ENCODE results near the gene COX6B2. TPM values are rescaled to one million over a fixed set of nuclear protein-coding genes. Genes with fewer than 3 reads are reported as not detected.

COX6B2 gene
- total and polyA plus RNA-seq, 2 of the 8 experiments (the other 6 are each of a cell fraction or from before 2014, with no cell fraction given), result 4.9 to 6.4 TPM

- WGBS, 2 experiments (ENCODE audit: extremely low coverage in 1 of 2, insufficient coverage in 1 of 2, insufficient read length in 1 of 2, insufficient replicate concordance in 2 of 2, low coverage in 1 of 2, low lambda C conversion rate in 2 of 2, missing lambda C conversion rate in 1 of 2), result 4% methylated on average over 19 of the region's 44 CpGs; no CpG with 5 or more reads in 1 of the 2 experiments
- peaks cover 5% of the 10 kb centered on the region; the same call in 1 of the 2 replicates for H3K79me1 ChIP-seq (ENCODE audit: low read depth, low read length)
- peaks cover 0 to 3% of the 10 kb centered on the region in 2 experiments; a peak in 1 of 4 replicates for H3K79me2 ChIP-seq (ENCODE audit: control insufficient read depth in 1 of 2, insufficient read depth in 2 of 2, low read length in 2 of 2)
- peak overlapping the region; percentile 53; the same call in 1 of the 2 replicates for H2BK15ac ChIP-seq (ENCODE audit: low read length)
- no peak for FAIRE-seq
- H3K14ac ChIP-seq (ENCODE audit: insufficient read length), result no peak overlapping the region
- H3K23ac ChIP-seq (ENCODE audit: insufficient read length), result no peak overlapping the region
- H2BK12ac ChIP-seq (ENCODE audit: low read depth, low read length), result 0 out of 2 replicates have a peak overlapping the region, but pooled peaks have one; percentile 50
- H3K56ac ChIP-seq (replicated peaks; ENCODE audit: insufficient read length, low read depth, low read length), result peak overlapping the region; percentile 88
- peaks cover 0 to 22% (median 13%) of the 10 kb centered on the region in 4 experiments; a peak in 4 of 8 replicates for H3K36me3 ChIP-seq (ENCODE audit: control insufficient read depth in 2 of 4, insufficient read depth in 4 of 4, low read length in 3 of 4)
- peaks cover 20% of the 10 kb centered on the region; the same call in 1 of the 2 replicates for H3K23me2 ChIP-seq (ENCODE audit: low read depth, low read length)
- peaks cover 0 to 3% (median 0%) of the 10 kb centered on the region in 4 experiments; a peak in 1 of 7 replicates for H3K27me3 ChIP-seq (replicated peaks in 1 of 4; ENCODE audit: control insufficient read depth in 3 of 4, extremely low read depth in 1 of 4, insufficient read depth in 3 of 4, low read length in 3 of 4)
- peak overlapping the region; percentile 74 for H4K8ac ChIP-seq (ENCODE audit: extremely low read depth, insufficient read depth, low read length)
- H4K91ac ChIP-seq (replicated peaks; ENCODE audit: insufficient read length, low read length), result peak overlapping the region; percentile 34
- no peak overlapping the region for H2BK120ac ChIP-seq (replicated peaks; ENCODE audit: low read depth, low read length)
- peaks cover 0 to 16% (median 9%) of the 10 kb centered on the region in 4 experiments; a peak in 6 of 7 replicates for H3K4me1 ChIP-seq (replicated peaks in 1 of 4; ENCODE audit: control insufficient read depth in 3 of 4, insufficient read depth in 4 of 4, low read length in 3 of 4)
- H3K18ac ChIP-seq (ENCODE audit: extremely low read depth, low read length), result peak overlapping the region; percentile 80
- H2AK5ac ChIP-seq (ENCODE audit: low read depth, low read length), result peak overlapping the region; percentile 86; the same call in 1 of the 2 replicates
- CTCF ChIA-PET (ENCODE audit: partially characterized antibody), result interaction anchor here (0.6 to 2.1 kb wide), 10 partner anchors 9 to 877 kb away, joined by 3 to 12 read pairs (median 5); partner anchors contain the start of genes LENG9 and TMEM150B
- no peak for DNase-seq (ENCODE audit: low read depth in 1 of 2, low spot score in 2 of 2)
- H3K9me3 ChIP-seq (ENCODE audit: insufficient read depth in 2 of 2, low read depth in 1 of 2, low read length in 1 of 2), result no peaks in the 10 kb centered on the region
- peak overlapping the region; percentile 69 to 85 (median 84) for H3K4me3 ChIP-seq (ENCODE audit: extremely low read depth in 1 of 4, insufficient read depth in 2 of 4, low read depth in 3 of 4, low read length in 4 of 4)
- H4K5ac ChIP-seq (ENCODE audit: insufficient read length, low read depth, low read length), result peak overlapping the region; percentile 55
- H2BK20ac ChIP-seq (ENCODE audit: low read length), result no peak overlapping the region
- H3K4ac ChIP-seq (replicated peaks; ENCODE audit: insufficient read length, low read depth, low read length), result peak overlapping the region; percentile 8
- peak overlapping the region in 3 of 4 experiments; percentile 68 to 82 (median 76); a peak in 5 of 7 replicates for H3K9ac ChIP-seq (replicated peaks in 1 of 4; ENCODE audit: extremely low read depth in 1 of 4, low read depth in 3 of 4, low read length in 3 of 4)
- peaks cover 0 to 6% of the 10 kb centered on the region in 2 experiments for H4K20me1 ChIP-seq (replicated peaks in 1 of 2; ENCODE audit: control insufficient read depth in 1 of 2, insufficient read depth in 2 of 2, low read length in 2 of 2)
- POLR2A ChIA-PET (ENCODE audit: partially characterized antibody), result interaction anchor here (0.6 to 4.1 kb wide), 38 partner anchors 8 to 210 kb away, joined by 3 to 30 read pairs (median 5); partner anchors contain the start of genes GARIN5B, RPL28, TMEM190 and TMEM238
- H2BK5ac ChIP-seq (ENCODE audit: low read depth, low read length), result peak overlapping the region; percentile 88
- peak overlapping the region; percentile 62 for H3K27ac ChIP-seq (ENCODE audit: low read depth, low read length)
- peak overlapping the region; percentile 79 to 94 for H3K4me2 ChIP-seq (ENCODE audit: insufficient read depth in 1 of 2, low read depth in 2 of 2, low read length in 2 of 2)
- H2AFZ ChIP-seq (ENCODE audit: low read length), result no peak overlapping the region
- TF ChIP-seq KDM1A (IDR thresholded peaks at IDR 0.05; ENCODE audit: borderline replicate concordance, low read length) (no peak), CBX5 (IDR thresholded peaks at IDR 0.05; ENCODE audit: low read depth, low read length) (no peak), CEBPB (IDR thresholded peaks at IDR 0.05; ENCODE audit: low read depth, low read length) (no peak), TEAD4 (IDR thresholded peaks at IDR 0.05; ENCODE audit: low read depth, low read length) (no peak), GTF2F1 (IDR thresholded peaks at IDR 0.05; ENCODE audit: borderline replicate concordance, low read depth, low read length) (no peak), MAFK (IDR thresholded peaks at IDR 0.05; ENCODE audit: low read depth, low read length) (no peak), TBP (IDR thresholded peaks at IDR 0.05; ENCODE audit: low read depth, low read length) (no peak), SP2 (IDR thresholded peaks at IDR 0.05; ENCODE audit: low read length) (no peak), RBBP5 (IDR thresholded peaks at IDR 0.05; ENCODE audit: borderline replicate concordance, low read depth, low read length) (no peak), PHF8 (conservative IDR thresholded peaks at IDR 0.05; ENCODE audit: low read depth, low read length) (no peak), SAP30 (IDR thresholded peaks at IDR 0.05; ENCODE audit: insufficient read depth, insufficient replicate concordance, low read length) (no peak)
Observed at GRCh38 chr19:55339889-55340783, 14.4 kb downstream of the COX6B2 start.

Data from H1 (cell line).